ENCODE measurements around the gene ZNF319. TPM values are rescaled to one million over a fixed set of nuclear protein-coding genes. Genes with fewer than 3 reads are reported as not detected.

The ZNF319 gene
- total RNA-seq, 1 experiment from 2014 or later, result 5.5 TPM

- Mint-ChIP-seq H3K9me3 (no peaks in the 10 kb centered on the region), H3K4me1 (peaks cover 33% of the 10 kb centered on the region), H3K4me3 (no peak overlapping the region), H3K36me3 (peaks cover 4% of the 10 kb centered on the region; the same call in 1 of the 2 replicates), H3K27me3 (ENCODE audit: low read depth) (no peaks in the 10 kb centered on the region), H3K27ac (no peak overlapping the region)
- CTCF ChIA-PET, result interaction anchor here (6.1 kb wide), 1 partner anchor 91 kb away, joined by 56 read pairs; no protein-coding TSS in a partner anchor
- POLR2A ChIA-PET, result no interaction called here
- no peak for TF ChIP-seq ETV6 (CRISPR knock-in tag; IDR thresholded peaks at IDR 0.05)
- no peak for TF ChIP-seq TEAD4 (CRISPR knock-in tag; IDR thresholded peaks at IDR 0.05)
- no peak for TF ChIP-seq OVOL2 (CRISPR knock-in tag; IDR thresholded peaks at IDR 0.05; ENCODE audit: borderline replicate concordance)
- TF ChIP-seq, protein P1, sequence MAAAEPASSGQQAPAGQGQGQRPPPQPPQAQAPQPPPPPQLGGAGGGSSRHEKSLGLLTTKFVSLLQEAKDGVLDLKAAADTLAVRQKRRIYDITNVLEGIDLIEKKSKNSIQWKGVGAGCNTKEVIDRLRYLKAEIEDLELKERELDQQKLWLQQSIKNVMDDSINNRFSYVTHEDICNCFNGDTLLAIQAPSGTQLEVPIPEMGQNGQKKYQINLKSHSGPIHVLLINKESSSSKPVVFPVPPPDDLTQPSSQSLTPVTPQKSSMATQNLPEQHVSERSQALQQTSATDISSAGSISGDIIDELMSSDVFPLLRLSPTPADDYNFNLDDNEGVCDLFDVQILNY (CRISPR knock-in tag; IDR thresholded peaks at IDR 0.05), result no peak
- no peak for TF ChIP-seq USF2 (CRISPR knock-in tag; IDR thresholded peaks at IDR 0.05)
- TF ChIP-seq, protein P2, sequence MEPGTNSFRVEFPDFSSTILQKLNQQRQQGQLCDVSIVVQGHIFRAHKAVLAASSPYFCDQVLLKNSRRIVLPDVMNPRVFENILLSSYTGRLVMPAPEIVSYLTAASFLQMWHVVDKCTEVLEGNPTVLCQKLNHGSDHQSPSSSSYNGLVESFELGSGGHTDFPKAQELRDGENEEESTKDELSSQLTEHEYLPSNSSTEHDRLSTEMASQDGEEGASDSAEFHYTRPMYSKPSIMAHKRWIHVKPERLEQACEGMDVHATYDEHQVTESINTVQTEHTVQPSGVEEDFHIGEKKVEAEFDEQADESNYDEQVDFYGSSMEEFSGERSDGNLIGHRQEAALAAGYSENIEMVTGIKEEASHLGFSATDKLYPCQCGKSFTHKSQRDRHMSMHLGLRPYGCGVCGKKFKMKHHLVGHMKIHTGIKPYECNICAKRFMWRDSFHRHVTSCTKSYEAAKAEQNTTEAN (CRISPR knock-in tag; IDR thresholded peaks at IDR 0.05), result no peak
- TF ChIP-seq, protein P3, sequence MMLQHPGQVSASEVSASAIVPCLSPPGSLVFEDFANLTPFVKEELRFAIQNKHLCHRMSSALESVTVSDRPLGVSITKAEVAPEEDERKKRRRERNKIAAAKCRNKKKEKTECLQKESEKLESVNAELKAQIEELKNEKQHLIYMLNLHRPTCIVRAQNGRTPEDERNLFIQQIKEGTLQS (CRISPR knock-in tag; conservative IDR thresholded peaks at IDR 0.05), result no peak
- TF ChIP-seq, protein P4, sequence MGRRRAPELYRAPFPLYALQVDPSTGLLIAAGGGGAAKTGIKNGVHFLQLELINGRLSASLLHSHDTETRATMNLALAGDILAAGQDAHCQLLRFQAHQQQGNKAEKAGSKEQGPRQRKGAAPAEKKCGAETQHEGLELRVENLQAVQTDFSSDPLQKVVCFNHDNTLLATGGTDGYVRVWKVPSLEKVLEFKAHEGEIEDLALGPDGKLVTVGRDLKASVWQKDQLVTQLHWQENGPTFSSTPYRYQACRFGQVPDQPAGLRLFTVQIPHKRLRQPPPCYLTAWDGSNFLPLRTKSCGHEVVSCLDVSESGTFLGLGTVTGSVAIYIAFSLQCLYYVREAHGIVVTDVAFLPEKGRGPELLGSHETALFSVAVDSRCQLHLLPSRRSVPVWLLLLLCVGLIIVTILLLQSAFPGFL (CRISPR knock-in tag; IDR thresholded peaks at IDR 0.05; ENCODE audit: borderline replicate concordance), result no peak
- no peak for TF ChIP-seq HMGA2 (CRISPR knock-in tag; IDR thresholded peaks at IDR 0.05)
- no peak for TF ChIP-seq NFATC4 (CRISPR knock-in tag; IDR thresholded peaks at IDR 0.05)
- no peak for TF ChIP-seq ATF2 (CRISPR knock-in tag; IDR thresholded peaks at IDR 0.05; ENCODE audit: borderline replicate concordance, low read depth)
- TF ChIP-seq SMAD3 (CRISPR knock-in tag; IDR thresholded peaks at IDR 0.05; ENCODE audit: borderline replicate concordance), result no peak
- no peak for TF ChIP-seq ZNF121 (CRISPR knock-in tag; IDR thresholded peaks at IDR 0.05)
- TF ChIP-seq KAT7 (CRISPR knock-in tag; IDR thresholded peaks at IDR 0.05; ENCODE audit: borderline replicate concordance), result no peak
- DNase-seq (ENCODE audit: low spot score) (no peak), ATAC-seq (no peak)
Observed at GRCh38 chr16:57997176-57997527, 3.3 kb downstream of the ZNF319 start.

DNA sequence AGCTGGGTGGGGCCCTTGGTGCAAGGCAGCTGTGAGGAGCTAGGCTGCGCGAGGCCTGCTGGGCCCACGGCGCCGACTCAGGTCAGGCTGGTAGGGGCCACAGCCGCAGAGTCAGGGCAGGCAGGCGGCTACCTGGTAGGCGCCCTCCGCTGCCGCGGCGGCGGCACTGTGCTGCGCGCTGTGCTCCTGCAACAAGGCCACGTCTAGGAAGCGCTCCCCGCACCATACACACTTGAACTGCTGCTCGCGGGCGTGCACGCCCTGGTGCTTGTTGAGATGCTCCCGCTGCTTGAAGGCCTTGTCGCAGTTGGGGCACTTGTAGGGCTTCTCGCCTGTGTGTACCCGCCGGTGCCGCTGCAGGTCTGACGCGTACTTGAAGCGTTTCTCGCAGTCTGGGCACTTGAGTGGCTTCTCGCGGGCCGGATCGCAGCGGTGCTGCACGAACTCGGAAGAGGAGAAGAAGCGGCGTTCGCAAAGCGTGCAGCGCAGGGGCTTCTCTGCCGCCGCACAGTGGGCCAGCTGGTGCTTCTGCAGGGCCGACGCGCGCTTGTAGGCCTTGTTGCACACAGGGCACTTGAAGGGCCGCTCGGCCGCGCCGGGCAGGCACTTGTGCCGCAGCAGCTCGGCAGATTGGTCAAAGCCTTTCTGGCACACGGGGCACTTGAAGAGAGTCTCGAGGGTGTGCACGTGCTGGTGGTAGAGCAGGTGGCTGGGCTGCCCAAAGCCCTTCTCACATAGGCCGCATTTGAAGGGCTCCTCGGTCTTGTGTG lies 3.9 kb downstream of the ZNF319 start:
- no peak for ATAC-seq
- Mint-ChIP-seq H3K36me3 (peaks cover 4% of the 10 kb centered on the region; the same call in 1 of the 2 replicates), H3K4me1 (peaks cover 28% of the 10 kb centered on the region), H3K9me3 (no peaks in the 10 kb centered on the region), H3K27me3 (ENCODE audit: low read depth) (no peaks in the 10 kb centered on the region), H3K27ac (no peak overlapping the region), H3K4me3 (no peak overlapping the region)
- ChIA-PET CTCF (interaction anchor here (0.6 to 6.1 kb wide), 2 partner anchors 90 to 679 kb away, joined by 5 to 56 read pairs; no protein-coding TSS in a partner anchor), POLR2A (no interaction called here)
- no peak for DNase-seq (ENCODE audit: low spot score)
- no peak for TF ChIP-seq ZNF138 (CRISPR knock-in tag; conservative IDR thresholded peaks at IDR 0.05)
- TF ChIP-seq GTF2I (CRISPR knock-in tag; conservative IDR thresholded peaks at IDR 0.05), result no peak
- TF ChIP-seq, protein P4 (CRISPR knock-in tag; IDR thresholded peaks at IDR 0.05; ENCODE audit: borderline replicate concordance), result no peak
- TF ChIP-seq ZNF425 (CRISPR knock-in tag; conservative IDR thresholded peaks at IDR 0.05), result no peak
- TF ChIP-seq ATF2 (CRISPR knock-in tag; IDR thresholded peaks at IDR 0.05; ENCODE audit: borderline replicate concordance, low read depth), result no peak
- no peak for TF ChIP-seq NFYB (CRISPR knock-in tag; conservative IDR thresholded peaks at IDR 0.05; ENCODE audit: low read depth)
- TF ChIP-seq KAT7 (CRISPR knock-in tag; IDR thresholded peaks at IDR 0.05; ENCODE audit: borderline replicate concordance), result no peak
- no peak for TF ChIP-seq ZSCAN18 (CRISPR knock-in tag; IDR thresholded peaks at IDR 0.05)
